HG02588 (cell line): Measurements from ENCODE around the gene CDR2.

ENCODE experiments used
- ATAC-seq: cut with Tn5 transposase; IDR thresholded peaks from one replicate; pipeline ENCODE4 v1.9.1; 2021; ENCODE audit warnings: mild to moderate bottlenecking, moderate library complexity; ENCODE audit not compliant: unreplicated experiment

Gene CDR2

DNA sequence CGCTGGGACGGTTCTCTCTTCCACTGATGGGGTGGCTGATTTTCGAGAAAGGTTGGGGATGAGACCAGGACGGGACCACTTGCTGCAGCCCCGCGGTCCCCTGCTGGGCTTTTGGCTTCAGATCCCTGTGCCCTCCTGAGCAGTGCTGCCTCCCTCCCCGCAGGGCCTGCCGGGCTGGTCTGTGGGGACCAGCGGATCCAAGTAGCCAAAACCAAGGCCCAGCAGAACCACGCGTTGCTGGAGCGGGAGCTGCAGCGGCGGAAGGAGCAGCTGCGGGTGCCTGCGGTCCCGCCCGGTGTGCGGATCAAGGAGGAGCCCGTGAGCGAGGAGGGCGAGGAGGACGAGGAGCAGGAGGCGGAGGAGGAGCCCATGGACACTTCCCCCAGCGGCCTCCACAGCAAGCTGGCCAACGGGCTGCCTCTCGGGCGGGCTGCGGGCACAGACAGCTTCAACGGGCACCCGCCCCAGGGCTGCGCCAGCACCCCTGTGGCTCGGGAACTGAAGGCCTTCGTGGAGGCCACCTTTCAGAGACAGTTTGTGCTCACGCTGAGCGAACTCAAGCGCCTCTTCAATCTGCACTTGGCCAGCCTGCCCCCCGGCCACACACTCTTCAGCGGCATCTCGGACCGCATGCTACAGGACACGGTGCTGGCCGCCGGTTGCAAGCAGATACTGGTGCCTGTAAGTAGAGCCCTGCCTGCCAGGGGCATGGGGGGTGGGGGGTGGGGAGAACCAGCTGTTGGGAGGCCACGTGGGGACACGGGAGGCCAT is 48.6 kb downstream of the CDR2 start:
- no peak for ATAC-seq

DNA sequence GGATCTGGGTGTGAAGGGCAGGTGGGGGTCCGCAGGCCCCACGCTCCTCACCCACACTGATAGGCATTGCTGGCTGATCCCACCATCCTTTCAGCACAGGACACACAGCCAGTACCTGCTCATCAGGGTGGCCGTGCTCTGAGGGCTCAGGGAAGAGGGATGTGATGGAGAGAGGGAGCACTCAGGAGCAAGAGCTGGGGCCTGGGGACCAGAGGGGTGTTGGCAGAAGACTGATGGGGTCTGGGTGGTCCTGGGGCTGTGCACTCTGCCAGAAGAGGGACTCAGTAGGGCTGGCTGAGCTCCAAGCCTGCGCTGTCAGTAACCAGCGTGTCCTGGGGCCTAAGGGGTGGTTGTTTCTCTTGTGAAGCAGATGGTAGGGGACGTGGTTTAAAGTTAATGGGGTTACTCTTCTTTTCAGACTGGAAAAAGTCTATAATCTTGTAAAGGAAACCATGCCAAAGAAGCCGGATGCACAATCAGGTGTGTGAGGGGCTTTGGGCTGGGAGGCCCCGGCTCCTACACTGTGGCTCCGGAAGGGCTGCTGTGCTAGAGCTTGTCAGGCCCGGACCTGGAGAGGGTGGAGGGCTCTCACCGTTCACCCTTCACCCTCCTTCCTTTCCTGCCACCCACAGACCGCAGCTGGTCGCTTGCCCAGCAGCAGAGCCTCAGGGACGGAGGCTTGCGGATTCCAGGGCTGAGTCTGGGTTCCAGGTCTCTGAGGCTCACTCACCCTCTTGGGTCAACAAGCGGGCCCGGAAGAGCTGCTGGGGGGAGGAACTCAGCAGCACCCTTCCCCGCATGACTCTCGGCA is 49.4 kb downstream of the CDR2 start:
- ATAC-seq: no peak

DNA sequence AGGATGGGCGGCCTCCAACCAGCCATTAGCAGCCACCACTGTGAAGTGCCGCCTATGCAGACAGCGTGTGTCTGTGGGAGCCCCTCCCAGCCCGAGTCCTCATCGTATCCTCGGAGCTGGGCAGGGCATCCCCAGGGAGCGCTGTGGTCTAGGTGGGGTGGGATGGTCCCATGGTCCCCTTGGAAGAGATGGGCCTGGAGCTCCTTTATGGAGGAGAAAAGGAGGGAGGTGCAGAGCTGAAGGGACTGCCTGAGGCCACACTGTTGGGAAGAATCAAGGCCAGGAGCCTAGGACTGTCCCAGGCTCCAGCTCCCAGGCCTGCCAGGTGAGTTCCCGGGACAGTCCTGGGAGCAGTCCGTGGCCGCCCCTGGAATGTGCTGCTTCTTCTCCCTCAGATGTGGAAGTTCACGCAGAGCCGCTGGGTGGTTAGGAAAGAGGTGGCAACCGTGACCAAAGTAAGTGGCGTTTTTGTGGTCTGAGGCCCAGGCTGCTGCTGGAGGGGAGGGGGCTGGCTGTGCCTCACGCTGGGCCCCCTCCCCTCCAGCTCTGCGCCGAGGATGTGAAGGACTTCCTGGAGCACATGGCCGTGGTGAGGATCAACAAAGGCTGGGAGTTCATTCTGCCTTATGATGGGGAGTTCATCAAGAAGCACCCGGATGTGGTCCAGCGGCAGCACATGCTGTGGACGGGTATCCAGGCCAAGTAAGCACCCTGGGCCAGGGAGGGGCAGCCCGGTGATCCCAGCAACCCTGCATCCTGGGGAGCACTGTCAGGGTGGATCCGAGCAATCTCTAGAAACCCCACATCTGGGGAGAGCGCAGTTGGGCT is 50.2 kb downstream of the CDR2 start:
- ATAC-seq: no peak

DNA sequence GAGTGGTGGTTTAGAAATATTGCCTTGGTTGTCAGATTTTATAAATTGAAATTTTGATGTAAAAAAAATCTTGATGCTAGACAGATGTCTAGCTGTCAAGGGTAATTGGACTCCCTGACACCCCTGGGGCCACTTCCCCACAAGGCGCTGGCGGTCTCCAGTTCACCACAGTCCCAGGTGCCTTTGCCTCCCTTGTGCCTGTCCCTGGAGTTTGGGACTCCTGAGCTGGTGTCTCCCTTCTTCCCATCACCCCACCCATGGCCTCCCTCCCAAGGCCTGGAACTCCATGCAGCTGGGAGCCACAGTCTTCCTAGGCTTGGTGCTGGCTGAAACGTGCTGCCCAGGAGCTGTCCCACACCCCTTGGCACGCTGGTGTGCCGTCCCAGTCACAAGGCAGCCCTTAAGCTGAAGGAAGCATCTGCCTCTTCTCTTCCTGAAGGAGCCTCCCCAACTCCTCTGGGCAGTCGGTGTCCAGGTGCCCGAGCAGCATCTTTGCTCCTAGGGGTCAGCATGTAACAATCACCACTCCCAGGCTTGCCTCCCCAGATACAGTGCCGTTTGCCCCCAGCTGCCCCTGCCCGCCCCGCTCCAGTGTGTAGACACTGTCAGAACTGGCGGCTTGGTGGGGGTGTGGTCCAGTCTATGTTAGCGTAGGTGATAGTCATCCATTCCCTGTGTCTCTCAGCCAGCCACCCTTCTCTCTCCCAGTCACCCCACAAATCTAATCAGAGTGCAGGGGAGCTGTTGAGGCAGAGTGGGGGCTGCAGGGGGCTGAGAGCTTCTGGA is 51.1 kb downstream of the CDR2 start:
- ATAC-seq: no peak

DNA sequence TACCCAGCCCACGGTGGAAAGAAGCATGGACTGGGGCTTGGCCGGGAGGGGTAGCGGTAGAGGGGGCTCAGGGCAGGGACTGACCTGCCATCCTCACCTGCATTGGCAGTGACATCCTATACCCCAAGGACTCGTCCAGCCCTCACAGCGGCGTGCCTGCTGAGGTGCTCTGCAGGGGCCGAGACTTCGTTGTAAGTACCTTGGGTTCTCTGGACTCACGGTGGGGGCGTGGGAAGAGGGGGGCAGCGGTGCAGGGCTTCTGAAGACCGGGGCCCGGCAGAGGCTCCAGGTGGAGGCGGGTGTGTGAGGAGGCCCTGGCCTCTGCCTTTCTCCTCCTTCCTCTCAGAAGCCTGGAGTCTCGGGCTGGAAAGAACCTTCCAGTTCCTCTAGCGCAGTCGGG is 51.7 kb downstream of the CDR2 start:
- no peak for ATAC-seq

DNA sequence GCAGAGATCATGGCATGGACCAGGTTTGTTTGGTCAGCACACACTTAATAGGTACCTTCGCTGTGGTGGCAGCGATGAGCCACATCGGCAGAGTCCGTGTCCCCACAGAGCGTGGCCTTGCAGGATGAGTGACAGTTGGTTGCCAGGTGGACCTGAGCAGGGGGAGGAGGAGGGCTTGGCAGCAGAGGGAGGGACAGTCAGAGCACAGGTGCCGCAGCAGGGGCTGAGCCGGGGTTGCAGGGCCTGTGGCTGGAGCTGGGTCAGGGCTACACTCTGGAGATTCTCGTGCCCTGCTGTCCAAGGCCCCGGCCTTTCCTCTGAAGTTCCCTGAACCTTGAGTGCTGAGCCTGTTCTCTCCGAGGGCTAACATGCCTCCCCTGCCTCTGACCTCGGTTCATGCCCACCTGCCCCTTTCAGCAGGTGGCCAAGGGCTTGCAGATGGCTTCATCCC is 52.4 kb downstream of the CDR2 start:
- ATAC-seq: no peak

DNA sequence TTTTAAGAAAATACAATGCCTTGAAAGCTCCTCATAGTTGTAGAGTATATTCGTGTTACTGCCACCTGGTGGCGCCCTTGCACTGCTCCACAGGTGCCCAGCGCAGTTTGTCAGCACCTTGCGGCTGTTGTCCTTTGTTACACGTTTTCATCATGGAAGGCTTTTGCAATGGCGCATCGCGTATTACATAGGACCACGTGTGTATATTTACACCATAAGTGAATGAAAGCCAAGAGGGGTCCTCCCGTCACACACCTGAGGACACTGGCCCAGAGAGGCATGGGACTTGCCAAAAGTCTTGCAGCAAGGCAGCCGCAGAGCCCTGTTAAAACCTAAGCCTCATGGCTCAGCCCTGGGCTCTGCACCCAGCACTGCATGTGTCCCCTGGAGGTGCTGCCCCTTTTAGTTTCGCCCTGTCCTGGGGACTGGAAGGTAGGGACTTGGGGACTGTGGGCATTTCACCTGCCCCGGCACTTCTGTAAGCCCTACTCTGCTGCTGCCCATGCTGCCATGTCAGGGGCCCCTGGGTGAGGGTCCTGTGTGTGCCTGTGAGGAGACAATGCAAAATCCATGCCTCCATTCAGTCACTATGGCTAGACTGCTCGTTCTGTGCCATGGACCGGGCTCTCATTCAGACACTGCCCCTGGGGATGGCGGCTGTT is 52.9 kb downstream of the CDR2 start:
- no peak for ATAC-seq

DNA sequence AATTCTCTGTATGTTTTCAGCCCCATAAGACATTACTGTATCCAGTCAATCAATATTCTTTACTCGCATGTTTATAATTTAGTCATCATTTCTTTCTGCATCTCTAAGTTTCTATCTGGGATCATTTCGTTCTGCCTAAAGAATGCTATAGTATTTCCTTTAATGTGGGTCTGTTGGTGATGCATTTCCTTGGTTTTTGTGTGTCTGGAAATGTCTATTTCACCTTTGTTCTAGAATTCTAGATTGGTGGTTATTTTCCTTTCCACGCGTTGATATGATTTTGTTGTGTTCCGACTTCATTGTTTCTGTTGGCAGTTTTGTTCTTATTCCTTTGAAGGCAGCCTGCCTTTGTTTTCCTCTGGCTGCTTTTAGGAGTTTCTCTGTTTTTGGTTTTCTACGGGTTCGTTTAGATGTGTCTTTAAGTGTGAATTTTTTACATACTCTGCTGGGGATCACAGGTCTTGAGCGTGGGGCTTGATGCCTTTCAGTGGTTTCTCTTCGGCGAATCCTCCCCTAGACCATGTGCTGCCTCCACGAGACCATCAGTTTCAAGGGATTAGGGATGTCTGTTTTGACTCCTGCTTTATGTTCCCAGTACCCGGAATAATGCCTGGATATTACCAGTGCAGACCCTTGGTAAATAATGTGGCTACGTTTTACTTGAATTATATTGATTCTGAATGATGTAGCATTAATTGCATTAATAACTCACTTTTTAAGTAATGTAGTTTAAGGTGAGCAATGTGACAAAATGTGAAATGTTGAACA is 53.7 kb downstream of the CDR2 start:
- ATAC-seq: no peak

DNA sequence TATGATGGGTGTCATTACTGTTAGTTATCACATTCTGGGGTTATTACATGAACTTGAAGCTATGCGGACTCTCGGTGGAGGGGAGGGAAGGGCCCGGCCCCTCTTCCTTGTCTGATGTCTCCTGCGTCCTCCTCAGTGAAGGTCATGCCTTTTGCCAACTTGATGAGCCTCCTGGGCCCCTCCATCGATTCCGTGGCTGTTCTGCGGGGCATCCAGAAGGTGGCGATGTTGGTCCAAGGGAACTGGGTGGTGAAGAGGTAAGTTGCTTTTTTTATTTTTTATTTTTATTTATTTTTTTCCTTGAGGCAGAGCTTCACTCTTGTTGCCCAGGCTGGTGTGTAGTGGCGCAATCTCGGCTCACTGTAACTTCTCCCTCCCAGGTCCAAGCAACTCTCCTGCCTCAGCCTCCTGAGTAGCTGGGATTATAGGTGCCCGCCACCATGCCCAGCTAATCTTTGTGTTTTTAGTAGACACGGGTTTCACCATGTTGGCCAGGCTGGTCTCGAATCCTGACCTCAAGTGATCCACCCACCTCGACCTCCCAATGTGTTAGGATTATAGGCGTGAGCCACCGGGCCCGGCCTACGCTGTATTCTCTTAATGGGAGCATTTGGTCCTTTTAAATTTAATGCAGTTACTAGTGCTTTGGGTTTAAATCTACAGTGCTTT is 55.6 kb downstream of the CDR2 start:
- no peak for ATAC-seq

DNA sequence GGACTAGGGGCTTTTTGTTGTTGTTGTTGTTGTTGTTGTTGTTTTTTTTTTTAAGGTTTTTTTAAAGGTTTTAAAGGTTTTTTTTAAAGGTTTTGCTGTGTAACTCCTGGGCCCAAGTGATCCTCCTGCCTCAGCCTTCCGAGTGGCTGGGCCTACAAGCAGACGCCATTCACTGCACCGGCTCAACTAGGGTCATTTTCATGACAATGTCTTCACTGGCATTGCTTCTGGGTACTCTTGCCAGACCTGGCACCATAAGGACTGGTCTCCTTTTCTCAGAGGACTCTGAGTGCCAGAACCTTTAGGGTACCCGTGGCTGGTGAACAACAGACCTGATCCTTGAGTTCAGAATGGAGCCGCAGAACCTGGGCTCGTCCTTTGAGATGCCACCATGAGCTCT is 56.8 kb downstream of the CDR2 start:
- ATAC-seq: no peak

DNA sequence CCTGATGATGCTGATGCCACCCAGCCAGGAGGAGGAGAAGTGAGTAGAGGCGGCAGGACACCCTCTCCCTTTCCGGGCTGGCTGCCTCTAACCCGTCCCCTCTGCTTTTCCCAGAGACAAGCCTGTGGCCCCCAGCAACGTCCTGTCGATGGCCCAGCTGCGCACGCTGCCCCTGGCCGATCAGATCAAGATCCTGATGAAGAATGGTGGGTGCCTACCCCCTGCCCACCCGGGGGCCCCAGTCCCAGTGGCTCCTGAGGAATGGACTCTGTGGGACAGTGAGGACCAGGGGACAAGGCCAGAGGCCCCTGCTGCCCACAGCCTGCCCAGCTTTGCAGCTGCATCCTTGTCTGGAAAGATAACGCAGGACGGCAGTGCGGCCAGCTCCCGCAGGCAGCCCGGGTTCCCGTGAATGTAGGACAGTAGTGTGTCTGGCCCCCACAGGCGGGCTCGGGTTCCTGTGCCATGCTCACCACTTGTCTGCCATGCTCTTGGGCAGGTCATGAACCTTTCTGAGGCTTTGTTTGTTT is 57.4 kb downstream of the CDR2 start:
- no peak for ATAC-seq

DNA sequence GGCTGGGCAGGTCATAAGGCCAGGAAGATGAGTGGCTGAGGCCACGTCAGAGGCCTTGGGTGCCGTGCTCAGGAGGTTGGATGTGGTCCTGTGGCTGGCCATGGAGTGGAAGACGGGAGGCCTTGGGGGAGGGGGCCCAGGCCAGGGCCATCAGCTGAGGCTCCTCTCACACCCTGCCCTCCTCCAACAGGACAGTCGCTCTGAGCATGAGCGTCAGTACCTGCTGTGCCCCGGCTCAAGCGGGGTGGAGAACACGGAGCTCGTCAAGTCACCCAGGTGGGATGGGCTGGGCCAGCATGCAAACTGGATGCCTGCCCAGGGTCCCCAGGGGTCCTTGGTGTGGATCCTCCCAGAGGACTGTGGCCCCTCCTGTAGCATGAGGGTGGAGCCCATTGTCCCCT is 58.0 kb downstream of the CDR2 start:
- ATAC-seq: no peak

DNA sequence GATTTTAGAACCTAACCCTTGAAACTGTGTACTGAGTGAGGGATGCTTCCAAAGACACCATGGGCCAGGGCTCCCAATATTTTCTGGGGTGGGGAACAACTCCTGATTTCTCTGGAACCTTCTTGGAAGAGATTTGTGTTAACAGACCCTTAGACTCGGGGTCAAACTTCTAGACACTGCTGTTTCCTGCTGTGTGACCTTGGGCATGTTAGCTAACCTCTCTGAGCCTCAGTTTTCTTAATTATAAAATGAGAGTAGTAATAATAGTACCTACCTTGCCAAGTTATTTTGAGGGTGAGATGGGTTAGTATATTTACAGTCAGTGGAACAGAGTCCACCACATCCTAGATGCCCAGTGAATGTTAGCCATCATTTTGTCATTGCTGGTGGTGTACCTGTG is 58.4 kb downstream of the CDR2 start:
- no peak for ATAC-seq

DNA sequence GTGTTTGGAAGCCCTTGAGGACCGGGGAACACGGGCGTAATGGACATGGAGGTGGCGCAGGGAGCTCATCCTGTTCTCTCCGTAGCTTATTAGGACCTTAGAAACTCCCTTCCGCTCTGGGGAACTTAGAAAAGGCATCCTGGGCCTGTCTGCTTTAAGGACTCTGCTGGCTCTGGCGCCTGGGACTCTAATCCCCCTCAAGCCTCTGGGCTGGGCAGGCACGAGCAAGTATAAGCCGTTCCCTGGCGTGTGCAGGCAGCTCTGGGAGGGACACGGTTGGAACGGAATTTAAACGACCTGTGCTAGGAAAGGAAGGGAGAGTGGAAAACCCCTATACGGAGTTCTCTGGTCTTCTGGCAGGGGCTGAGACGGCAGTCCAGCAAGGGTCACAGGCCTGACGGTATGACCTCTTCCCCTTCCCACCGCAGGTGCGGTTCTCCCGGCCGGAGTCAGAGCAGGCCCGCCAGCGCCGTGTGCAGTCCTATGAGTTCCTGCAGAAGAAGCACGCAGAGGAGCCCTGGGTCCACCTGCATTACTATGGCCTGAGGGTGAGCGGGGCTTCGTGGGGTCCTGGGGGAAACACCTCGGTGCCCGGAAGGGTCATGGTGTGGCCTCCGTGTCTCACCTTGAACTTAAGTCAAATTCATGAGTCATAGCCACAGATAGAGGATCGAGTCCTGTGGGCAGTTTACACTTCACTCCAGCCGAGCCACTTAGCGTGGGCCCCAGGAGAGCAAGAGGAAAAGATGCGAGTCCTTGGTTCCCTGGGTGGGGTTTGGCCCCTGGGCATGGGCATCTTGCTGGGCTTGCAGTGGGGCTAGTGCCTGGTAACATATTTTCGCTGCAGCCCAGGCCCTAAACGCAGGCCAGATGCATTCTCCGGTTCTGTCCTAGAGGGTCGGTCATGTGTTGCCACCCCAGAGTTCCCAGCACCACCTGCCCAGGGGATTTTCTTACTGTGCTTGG is 59.5 kb downstream of the CDR2 start:
- no peak for ATAC-seq

DNA sequence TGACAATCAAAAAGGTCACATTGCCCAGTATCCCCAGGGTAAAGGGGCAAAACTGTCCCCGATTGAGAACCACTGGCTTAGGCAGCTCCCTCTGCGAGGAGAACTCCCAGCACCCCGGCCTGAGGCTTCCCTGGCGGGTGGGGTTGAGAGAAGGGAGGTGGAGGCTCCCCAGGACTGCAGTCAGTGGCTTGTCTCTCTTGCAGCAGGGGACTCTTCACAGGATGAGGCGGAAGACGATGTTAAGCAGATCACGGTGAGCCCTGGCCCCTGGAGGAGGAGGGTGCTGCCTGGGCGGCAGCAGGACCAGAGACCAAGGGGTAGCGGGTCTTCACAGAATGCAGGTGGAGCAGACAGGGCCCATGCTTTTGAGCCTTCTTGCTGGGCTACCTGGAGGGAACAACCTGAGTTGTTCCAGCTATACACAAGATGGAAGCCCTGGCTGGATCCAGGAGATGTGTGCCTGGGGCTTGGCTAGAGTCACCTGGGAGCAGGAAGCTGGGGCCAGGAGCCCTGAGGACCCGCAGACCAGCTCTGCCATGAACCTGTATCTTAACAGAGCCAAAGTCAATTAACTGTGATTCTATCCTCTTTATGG is 60.4 kb downstream of the CDR2 start:
- ATAC-seq: no peak

DNA sequence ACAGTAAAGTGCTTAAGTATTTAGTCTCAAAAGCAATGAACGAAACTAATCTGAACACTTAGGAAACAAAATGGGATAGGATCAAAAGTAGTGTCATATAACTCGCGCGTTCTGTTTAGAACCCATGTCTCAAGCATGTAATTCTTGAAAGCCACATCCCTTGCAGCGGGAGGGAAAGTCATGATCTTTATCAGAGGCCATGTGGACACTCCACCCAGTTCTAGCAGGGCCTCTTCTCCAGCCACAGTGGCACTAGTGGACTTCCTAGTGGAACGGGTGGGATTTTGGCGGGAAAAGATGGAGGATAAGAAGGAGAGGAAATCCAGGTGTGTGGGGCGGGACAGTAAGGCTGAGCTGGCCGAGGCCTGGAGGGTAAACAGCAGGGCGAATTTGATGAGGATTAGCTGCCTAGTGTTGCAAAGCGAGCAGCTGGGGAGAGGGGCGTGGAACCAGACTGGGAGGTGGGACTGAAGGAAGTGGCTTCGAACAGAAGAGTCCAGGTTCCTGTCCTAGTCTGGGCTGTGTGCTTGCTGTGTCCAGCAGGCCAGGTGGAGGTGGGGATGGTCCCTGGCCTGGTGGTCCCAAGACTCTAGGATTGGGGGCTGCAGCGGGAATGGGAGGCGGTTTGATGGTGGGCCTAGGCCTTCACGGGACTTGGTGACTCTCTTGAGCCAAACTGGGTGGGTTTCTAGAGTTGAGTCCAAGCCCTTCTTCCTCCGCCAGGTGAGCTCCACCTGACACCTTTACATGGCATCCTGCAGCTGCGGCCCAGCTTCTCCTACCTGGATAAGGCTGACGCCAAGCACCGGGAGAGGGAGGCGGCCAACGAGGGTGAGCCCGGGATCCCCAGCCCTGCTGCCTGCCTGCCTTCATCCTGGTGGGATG is 61.3 kb downstream of the CDR2 start:
- no peak for ATAC-seq
